ENCODE measurements around the gene KCTD19.

KCTD19 gene

GRCh38 chr16:67283039-67283825 lies 43.3 kb downstream of the KCTD19 start:
- DNase-seq (ENCODE audit: low spot score) = peak; percentile 15

- DNase-seq (ENCODE audit: low spot score) = no peak
These were observed 44.1 kb downstream of the KCTD19 start for GRCh38 chr16:67282447-67282805.

GRCh38 chr16:67281536-67282446 lies 44.8 kb downstream of the KCTD19 start:
- no peak for DNase-seq (ENCODE audit: low spot score)

- DNase-seq (ENCODE audit: low spot score) = no peak
These were observed 46.2 kb downstream of the KCTD19 start for GRCh38 chr16:67280090-67281015.

GRCh38 chr16:67279296-67280089 lies 47.0 kb downstream of the KCTD19 start, which contains the start of gene PLEKHG4:
Gene PLEKHG4, plus strand, starts transcription at chr16:67279532. Its CDS starts 513 bp downstream, at chr16:67280045.
- peak; percentile 76 for DNase-seq (ENCODE audit: low spot score)

DNA sequence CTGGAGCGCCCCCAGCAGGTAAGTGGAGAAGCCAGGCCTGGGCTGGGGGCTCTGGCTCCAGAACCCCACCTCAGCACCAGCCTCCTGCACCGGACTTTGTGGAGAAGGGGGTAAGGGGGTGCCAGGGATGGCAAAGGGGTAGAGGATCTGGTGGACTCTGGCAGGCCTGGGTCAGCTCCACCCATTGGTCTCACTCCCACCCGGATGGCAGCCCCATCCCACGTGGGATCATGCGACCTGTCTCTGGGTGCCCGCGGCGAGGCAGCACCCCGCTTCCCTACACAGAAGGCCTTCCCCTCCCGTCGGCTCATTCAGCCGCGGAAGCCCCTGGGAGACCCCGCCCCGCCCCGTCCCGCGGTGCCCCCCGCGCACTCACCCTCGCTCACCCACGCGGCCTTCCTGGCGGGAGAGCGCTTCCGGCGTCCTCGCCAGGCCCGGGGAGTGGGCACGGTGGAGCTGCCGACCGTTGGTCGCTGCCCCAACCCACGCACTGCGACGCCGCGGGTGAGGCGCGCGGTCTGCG lies 47.7 kb downstream of the KCTD19 start:
- DNase-seq (ENCODE audit: low spot score) = no peak

GRCh38 chr16:67277999-67278772 lies 48.4 kb downstream of the KCTD19 start:
- DNase-seq (ENCODE audit: low spot score) = peak; percentile 30

DNA sequence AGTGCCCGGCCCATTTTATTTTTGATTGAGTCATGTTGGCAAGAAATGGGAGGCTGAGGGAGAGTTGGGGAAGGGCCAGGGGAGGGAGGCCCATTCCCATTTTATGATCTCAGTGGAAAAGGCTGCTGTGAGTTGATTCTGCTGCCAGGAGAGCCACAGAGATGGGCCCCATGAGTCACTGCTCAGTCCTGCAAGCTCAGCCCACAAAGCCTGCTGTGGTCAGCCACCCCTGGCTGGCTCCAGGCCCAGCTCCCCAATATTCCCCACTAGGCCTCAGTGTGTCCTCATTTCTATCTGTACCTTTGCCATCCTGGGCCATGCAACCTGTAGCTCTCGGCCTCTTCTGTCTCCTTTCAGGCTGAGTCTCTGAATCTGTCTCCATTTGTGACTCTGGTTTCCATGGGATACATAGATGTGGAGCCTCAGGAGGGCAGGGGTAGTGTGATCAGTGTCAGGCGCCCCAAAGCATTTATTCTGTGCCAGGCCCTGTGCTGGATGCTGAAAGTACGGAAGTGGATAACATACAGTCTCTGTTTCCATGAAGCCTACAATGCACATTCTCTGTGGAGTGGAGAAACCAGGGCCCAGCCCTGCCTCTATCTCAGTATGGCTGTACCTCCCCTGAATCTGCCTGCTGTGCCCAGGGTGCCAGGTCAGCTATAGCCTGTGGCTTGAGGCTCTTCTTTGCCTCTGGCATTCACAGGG lies 49.1 kb downstream of the KCTD19 start:
- peak; percentile 92 for DNase-seq (ENCODE audit: low spot score)

DNA sequence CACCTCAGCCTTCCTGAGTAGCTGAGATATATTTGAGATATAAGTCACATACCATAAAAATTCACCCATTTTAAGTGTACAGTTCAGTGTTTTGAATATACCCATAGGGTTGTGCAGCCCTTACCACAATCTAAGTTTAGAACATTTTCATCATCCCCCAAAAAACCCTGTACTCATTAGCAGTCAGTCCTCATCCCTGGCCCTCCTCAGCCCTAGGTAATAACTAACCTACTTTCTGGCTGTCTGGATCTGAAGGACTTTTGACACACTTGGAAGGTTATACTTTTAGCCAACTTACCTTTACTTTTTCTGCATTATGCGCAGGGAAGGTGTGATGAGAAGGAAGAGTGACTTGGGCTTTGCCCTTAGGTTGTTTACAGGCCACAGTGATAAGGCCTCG lies 51.2 kb downstream of the KCTD19 start:
- no peak for DNase-seq (ENCODE audit: low spot score)

DNA sequence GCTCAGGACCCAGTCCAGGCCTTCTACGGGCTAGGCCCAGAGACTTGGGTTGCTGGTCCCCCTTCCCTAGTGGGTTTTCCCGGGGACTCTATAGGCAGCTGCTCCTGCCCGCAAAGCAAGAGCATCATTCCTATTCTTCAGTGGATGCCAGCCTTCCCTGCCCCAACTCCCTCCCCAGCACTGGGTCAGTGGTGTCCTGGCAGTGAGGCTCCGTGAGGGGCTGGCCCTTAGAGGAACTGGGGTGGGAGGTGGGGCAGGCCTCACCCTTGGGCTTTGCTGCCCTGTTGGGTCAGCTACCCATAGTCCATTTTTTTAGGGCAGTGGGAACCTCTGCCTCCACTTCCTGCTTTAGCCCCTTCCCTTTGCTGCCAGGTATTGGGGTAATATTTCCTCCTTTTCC lies 55.1 kb downstream of the KCTD19 start:
- no peak for DNase-seq (ENCODE audit: low spot score)

GRCh38 chr16:67270931-67271338 lies 55.6 kb downstream of the KCTD19 start:
- DNase-seq (ENCODE audit: low spot score) = no peak

- DNase-seq (ENCODE audit: low spot score) = no peak
These were observed 56.8 kb downstream of the KCTD19 start for GRCh38 chr16:67269766-67270165.

GRCh38 chr16:67268136-67268579 lies 58.4 kb downstream of the KCTD19 start:
- peak; percentile 83 for DNase-seq (ENCODE audit: low spot score)

- no peak for DNase-seq (ENCODE audit: low spot score)
These were observed 60.7 kb downstream of the KCTD19 start for GRCh38 chr16:67265834-67266233.

GRCh38 chr16:67264866-67265265 lies 61.7 kb downstream of the KCTD19 start:
- DNase-seq (ENCODE audit: low spot score) = no peak

DNA sequence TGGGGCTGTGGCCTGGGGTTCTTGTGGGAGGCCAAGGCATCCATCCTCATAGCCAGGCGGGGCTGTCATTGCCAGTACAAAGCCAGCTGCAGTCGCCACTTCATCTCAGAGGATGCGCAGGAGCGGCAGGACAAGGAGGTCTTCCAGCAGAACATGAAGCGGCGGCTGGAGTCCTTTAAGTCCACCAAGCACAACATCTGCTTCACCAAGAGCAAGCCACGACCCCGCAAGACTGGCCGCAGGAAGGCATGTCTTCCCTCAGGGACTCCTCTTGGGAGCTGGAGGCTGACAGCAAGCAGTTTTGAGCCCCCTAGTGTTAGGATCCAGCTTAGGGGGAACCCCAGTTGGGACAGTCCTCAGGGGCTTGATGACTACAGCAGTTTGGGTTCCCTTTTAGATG lies 62.3 kb downstream of the KCTD19 start:
- DNase-seq (ENCODE audit: low spot score) = no peak

GRCh38 chr16:67263201-67263600 lies 63.3 kb downstream of the KCTD19 start:
- DNase-seq (ENCODE audit: low spot score) = no peak

DNA sequence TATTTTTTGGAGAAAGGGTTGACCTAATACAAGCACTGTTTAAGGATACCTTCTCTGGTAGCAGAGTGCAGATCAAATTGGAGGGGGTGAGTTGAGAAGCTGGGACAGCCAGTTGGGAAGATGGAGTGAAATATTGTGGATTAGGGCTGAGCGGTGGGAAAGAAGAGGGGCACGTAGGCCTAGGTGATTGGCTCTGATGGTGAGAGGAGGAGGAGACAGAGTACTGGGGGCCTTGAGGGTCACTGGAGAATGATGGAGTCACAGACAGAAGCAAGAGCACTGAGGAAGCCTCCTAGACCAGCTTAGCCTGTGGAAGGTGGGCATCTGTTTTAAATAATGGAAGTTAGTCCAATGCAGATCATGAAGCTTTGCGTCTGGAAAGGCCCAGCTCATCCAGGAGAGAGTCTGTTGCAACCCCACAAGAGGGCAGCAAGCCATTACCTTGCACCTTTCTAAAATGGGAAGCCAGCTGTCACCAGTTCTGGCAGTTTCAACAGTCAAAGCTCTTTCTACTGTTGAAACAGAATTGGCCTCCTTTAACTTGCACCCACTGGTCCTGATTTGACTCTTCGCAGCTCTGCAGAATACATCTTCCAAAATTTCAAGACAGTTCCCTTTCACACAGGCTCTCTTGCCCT lies 66.0 kb downstream of the KCTD19 start:
- DNase-seq (ENCODE audit: low spot score) = peak; percentile 44

DNA sequence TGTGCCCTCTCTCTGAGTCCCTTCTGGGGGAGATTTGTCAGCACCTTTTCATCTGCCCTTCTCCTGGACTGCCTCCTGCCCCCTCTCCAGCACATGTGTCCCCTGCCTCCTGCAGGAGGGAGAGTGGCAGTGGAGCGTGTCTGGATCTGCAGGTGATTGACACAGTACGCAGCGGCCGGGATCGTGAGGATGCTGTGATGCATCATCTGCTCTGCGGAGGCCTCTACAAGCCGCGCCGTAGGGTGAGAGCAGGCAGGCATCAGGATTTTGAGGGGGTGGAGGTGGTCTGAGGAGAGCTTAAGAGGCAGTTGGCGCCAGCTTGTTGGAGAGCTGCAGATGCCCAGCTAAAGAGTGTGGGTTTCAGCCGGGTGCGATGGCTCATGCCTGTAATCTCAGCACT lies 66.8 kb downstream of the KCTD19 start:
- DNase-seq (ENCODE audit: low spot score) = no peak

Measured in RKO (cell line).